Endothelial cell of hepatic sinusoid (primary cell): ENCODE data around the gene MTCL1.

ENCODE experiments used
- in situ Hi-C: cut with HindIII; loops from 2 replicates; pipeline ENCODE4 v1.10.0; 2017; ENCODE audit warnings: low sequenced_read_pairs

MTCL1 gene

DNA sequence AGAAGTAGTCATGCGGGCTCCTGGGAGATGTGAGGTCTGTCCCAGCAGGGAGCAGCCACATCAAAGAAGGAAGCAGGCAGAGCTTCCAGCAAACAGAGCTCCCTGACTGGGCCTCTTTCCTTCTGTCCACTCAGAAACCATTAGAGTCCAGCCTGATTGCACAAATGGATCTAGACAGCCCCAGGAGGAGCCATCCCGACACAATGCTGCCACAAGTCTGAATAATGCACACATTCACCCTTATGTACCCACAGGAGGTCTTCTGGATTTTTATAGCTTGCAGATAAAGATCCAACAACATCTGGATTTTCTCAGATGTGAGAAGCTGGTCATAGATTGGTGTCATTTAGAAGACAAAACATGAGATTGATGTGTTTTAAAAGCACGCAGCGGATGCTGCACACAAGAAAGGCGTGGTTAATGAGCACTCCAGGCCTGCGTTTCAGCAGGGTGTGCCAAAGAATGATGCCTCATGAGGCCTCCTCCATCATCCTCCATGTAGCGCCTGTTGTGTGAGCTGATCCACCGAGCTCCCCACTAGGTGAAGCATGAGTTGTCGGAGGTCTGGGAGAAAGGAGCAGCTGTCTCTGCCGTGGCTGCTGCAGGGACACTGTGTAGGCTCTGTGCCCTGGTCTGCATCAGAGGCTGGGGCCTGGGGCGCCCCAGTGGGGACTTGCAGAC lies 60.6 kb downstream of the MTCL1 start:
- in situ Hi-C loops, result loop anchor here (5.0 kb wide), 3 partner anchors 49 to 79 kb away; no protein-coding TSS in a partner anchor

GRCh38 chr18:8766559-8767293 lies 61.4 kb downstream of the MTCL1 start:
- in situ Hi-C loops, result loop anchor here (5.0 kb wide), 3 partner anchors 49 to 79 kb away; no protein-coding TSS in a partner anchor

DNA sequence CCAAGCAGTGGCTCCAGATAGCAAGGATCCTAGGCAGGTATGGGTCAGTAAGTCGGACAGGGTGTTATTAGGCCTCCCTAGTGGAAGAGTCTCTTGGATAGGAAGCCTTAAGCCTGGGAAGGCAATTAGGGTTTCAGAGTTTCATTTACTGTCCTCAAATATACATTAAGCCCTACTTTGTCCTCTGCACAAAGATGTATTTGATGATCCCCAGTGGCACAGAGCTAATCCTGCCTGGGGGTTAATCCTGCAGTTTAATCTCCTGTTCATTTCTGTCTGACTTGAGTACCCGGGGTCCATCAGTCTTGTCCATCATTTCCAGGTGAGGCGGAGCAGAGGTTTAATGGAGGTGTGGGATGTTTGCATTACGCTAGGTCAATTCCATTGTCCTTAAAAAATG lies 62.0 kb downstream of the MTCL1 start:
- in situ Hi-C loops, result loop anchor here (5.0 kb wide), 3 partner anchors 50 to 80 kb away; no protein-coding TSS in a partner anchor

DNA sequence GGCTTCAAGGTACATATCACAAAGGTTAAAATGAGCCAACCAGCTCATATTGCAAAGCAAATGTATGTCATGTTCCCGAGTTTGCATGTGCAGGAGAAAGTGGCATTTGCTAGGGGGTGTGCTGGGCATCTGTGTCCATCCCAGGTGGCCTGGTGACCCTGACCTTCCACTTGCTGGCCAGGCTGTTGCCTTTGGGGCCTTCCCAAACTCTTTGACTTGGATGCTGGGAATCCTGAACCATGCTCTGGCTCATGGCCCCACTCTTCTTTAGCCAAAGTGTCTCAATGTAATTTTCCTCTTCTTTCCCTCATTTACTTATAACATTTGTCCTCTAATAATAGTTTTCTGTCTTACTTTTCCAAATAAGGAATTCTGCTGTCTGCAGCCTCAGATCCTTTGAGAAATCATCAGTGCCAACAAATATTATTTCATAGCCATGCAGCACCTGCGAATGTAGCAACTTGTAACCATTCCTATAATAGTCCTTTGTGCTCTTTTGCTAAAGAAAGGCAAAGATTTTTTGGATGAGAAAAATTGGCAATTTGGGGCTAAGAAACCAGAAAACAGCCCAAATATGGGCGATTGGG lies 64.2 kb downstream of the MTCL1 start:
- in situ Hi-C loops, result loop anchor here (5.0 kb wide), 3 partner anchors 52 to 82 kb away; no protein-coding TSS in a partner anchor

DNA sequence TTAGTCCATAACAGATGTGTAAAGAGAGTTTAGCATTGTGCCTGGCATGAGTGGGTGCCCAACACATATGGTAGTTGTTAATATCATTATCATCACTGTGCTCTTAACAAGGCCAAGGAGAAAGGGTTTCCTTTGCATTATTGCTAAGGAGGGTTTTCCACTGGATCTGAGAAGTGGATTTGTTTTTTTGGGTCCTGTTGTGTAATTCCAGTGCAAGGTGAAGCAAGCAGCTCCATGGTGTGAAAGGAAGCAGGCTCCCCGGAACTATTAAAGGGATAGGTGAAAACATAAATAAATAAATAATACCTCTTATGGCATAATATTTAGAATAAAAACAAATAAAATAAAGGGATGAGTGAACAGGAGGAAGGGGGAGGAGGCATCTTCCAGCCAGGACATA lies 65.3 kb downstream of the MTCL1 start:
- in situ Hi-C loops, result no loop called here

DNA sequence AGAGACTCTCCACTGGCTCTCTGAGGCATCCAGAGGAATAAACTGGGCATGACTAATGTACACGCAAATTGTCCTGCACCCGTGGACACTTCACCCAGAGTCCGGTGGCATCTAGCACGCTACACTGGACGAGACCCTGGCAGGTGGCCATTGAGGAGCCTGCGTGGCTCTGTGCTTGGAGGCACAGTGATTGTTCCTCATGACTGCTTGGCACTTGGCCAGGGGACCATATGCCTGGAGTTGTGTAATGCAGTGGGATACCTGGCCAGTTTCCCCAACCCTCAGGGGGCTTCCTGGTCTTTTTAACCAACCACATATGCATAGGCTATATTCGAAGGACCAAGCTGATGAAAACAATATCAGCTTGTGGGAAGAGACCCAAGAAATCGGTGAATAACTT lies 66.6 kb downstream of the MTCL1 start:
- in situ Hi-C loops, result no loop called here

GRCh38 chr18:8773980-8774379 lies 68.6 kb downstream of the MTCL1 start:
- in situ Hi-C loops, result no loop called here

DNA sequence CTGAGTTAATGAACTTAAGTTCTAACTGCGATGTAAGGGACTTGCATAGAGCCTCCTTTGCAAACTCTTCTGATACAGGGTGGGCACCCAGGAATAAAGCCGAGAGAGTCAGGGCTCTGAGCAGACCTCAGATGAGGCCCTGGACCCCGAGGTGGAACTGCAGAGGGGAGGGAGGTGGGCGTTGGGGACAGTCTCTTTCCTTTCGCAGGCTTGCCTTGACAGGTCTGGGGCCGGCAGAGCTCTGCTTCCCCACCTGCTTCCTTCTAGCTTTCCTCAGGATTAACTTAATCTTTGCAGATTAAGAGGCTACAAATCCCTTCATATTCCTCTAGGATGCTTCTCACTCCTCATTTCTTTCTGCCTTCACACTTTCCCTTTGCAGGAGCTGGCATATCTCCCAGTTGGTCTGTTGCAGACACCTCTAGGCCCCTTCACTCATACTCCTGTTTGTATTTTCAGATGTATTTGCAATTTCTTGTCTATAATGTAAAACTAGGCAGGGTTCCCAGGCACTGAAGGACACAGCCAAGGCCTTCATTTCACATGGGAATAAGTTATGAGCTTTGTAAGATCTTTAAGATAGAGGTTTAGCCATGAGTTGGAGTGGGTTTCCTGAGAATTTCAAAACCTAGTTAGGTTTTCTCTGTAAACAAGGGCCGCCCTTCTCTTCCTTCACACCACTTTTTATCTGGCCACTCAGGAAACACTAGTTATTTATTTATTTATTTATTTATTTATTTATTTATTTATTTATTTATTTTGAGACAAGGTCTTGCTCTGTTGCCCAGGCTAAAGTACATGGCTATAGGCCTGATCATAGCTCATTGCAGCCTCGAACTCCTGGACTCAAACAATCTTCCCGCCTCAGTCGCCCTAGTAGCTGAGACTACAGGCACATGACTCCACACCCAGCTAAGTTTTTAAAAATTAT lies 70.9 kb downstream of the MTCL1 start:
- in situ Hi-C loops, result no loop called here

- in situ Hi-C loops, result no loop called here
Measured at GRCh38 chr18:8777846-8778245, 72.5 kb downstream of the MTCL1 start.

- in situ Hi-C loops, result no loop called here
Measured at GRCh38 chr18:8778386-8778785, 73.0 kb downstream of the MTCL1 start.

GRCh38 chr18:8778824-8779223 lies 73.5 kb downstream of the MTCL1 start:
- in situ Hi-C loops, result no loop called here

GRCh38 chr18:8779251-8779650 lies 73.9 kb downstream of the MTCL1 start:
- in situ Hi-C loops, result no loop called here

- in situ Hi-C loops, result no loop called here
Measured at GRCh38 chr18:8780227-8780626, 74.9 kb downstream of the MTCL1 start.

DNA sequence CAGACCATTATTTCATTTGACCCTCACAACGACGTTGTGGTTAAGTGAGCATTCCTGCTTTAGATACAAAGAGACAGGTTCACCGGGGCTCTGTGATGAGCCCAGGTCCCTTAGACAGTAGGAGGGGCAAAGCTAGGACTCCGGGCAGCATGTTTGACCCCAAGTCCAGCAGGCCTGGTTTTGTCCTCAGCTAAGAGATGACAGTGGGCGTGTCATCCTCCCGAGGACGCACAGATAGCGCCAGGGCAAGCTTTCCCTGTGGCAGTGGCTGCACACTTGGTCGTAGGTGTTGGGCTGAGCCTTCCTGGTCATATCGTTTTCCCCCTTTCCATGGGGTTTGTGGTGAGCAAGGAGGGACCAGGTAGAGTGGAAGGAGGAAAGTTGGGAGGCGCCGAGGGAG lies 76.3 kb downstream of the MTCL1 start:
- in situ Hi-C loops, result no loop called here

DNA sequence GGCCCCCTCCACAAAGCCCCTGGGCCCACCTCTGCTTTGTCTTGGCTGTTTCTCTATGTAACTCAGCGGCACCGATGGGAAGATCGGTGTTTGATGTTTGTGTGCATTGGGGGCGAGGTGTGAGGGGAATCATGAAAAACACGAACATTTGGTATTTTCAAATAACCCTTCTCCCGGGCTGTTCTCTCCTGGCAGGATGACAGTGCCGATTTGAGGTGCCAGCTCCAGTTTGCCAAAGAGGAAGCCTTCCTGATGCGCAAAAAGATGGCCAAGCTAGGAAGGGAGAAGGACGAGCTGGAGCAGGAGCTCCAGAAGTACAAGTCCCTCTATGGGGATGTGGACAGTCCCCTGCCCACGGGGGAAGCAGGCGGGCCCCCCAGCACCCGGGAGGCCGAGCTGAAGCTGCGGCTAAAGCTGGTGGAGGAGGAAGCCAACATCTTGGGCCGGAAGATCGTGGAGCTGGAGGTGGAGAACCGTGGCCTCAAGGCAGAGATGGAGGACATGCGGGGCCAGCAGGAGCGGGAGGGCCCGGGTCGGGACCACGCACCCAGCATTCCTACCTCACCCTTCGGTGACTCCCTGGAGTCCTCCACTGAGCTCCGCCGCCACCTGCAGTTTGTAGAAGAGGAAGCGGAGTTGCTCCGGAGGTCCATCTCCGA lies 78.1 kb downstream of the MTCL1 start:
- in situ Hi-C loops, result no loop called here

GRCh38 chr18:8783994-8784530 lies 78.7 kb downstream of the MTCL1 start:
- in situ Hi-C loops, result no loop called here

DNA sequence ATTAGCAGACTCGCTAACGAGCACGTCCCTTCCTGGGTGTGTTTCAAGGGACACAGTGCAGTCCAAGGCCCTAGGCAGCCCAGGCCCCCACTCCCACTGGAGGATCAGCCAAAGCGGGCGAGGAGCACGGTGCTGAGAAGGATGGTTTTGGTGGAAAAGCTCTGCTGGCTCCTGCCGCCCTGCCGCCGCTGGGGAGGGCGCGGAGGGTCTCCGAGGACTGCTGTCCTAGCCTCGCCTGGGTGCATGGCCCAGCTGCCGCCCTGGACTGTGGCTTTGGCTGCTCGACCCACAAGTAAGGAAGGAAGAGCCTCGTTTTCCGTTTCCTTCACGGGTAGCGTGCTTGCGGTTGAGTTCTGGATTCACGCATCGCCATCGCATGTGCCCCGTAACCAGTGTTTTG lies 79.9 kb downstream of the MTCL1 start:
- in situ Hi-C loops, result no loop called here

DNA sequence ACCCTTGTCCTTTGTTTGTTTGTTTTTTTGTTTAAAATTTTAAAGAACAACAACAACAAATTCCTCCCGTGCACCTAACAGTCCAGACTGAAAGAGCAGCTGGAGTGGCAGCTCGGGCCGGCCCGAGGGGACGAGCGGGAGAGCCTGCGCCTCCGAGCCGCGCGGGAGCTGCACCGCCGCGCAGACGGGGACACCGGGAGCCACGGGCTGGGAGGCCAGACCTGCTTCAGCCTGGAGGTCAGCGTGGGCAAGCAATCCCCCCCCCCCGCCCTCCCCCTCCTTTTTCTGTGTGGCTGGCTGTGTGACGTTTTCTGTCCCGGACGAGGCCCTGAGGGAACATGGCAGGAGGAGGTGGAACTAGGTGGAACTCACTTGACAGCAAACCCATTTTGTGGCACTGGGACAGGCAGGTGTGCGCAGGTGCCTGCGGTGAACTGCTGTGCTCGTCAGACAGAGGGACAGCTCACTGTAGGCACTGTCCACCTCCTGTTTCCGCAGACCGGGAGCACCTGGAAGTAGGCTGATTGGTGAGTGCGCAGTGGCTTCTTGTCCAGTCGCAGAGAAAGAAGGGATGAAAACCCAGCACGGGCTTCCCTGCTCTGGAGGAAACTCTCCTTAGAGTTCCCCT lies 80.6 kb downstream of the MTCL1 start:
- in situ Hi-C loops, result no loop called here

DNA sequence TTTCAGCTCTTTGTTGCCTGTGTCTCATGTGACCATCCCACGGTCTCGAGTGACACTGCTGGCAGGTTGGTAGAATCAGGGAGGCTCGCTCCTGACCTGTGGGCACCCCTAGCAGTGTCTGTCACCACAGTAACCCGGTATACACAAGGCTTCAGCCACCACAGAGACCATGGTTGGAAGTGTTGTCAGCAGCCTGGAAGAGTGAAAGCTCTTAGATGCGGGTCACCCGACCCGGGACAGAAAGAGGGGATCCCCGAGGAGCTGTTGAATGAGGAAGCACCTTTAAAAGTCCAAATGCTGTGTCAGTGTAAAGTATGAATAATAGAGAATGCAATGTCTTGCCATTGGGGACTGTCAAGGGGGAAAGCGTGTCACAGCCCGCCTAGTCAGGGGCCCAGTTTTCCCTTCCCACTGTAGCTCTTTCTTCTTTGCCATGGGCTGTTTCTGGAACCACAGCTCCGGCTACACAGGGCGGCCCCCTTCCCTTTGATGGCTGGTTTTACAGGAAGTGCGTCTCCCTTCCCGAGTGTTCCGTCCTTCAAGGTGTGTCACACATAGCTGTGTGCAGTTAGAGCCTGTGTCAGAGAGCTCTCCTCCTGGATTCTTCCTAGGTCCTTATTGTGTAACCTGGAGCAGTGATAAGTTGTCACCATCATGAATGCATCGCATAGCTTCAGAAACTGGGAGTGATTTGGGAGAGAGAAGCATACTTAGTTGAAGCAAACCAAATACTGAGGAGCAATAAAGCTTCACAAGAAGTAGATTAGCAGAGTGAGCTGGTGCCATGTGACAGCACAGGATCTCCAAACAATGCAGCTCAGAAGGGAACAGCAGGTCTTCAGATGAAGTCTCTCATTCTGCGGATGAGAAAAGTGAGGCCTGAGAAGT lies 81.4 kb downstream of the MTCL1 start:
- in situ Hi-C loops, result no loop called here
